GM19328 (cell line): ENCODE data around the gene MMADHC.

Experiments
- ATAC-seq: cut with Tn5 transposase; IDR thresholded peaks from one replicate; pipeline ENCODE4 v1.9.1; 2021; ENCODE audit warnings: mild to moderate bottlenecking, moderate library complexity; ENCODE audit not compliant: unreplicated experiment

MMADHC gene

GRCh38 chr2:149559341-149560068, 28.1 kb downstream of the MMADHC start:
- ATAC-seq: no peak

DNA sequence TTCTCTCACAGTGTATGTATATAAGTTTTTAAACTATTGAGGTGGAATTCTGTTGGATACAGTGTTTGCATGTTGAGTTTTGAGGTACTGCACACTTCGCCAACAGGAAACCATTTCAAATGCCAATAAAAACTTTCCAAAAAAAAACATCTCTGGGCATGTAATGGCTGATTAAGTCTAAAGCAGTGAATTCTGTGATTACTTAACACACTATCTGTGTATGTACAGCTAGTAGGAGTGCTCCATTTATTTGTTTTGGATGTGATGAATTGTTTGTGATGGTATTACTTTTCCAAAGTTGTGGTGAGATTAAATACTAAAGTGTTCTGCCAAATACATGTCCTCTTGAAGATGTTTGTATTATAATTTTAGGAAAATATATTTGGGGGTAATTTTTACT, 31.1 kb downstream of the MMADHC start:
- no peak for ATAC-seq

- ATAC-seq: no peak
Observed at GRCh38 chr2:149552830-149553229, 34.7 kb downstream of the MMADHC start.

GRCh38 chr2:149552226-149552625, 35.3 kb downstream of the MMADHC start:
- ATAC-seq: no peak

- ATAC-seq: no peak
Observed at GRCh38 chr2:149544692-149545091, 42.9 kb downstream of the MMADHC start.

GRCh38 chr2:149543845-149544244, 43.7 kb downstream of the MMADHC start:
- ATAC-seq: no peak

DNA sequence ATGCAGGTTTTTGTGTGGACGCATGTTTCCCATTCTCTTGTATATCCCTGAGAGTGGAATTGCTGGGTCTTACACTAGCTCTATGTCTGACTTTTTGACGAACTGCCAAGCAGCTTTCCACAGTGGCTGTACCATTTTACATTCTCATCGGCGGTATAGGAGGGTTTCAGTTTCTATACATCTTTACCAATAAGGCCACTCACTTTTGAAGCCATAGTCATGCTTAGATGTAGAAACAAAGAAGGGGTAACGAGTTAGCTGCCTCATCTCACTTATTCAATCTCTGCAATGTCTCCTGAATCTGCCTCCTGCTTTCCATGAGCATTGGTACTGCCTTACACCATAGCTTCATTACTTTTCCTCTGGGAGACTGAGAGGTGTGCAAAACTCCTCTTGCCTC, 47.4 kb downstream of the MMADHC start:
- no peak for ATAC-seq

DNA sequence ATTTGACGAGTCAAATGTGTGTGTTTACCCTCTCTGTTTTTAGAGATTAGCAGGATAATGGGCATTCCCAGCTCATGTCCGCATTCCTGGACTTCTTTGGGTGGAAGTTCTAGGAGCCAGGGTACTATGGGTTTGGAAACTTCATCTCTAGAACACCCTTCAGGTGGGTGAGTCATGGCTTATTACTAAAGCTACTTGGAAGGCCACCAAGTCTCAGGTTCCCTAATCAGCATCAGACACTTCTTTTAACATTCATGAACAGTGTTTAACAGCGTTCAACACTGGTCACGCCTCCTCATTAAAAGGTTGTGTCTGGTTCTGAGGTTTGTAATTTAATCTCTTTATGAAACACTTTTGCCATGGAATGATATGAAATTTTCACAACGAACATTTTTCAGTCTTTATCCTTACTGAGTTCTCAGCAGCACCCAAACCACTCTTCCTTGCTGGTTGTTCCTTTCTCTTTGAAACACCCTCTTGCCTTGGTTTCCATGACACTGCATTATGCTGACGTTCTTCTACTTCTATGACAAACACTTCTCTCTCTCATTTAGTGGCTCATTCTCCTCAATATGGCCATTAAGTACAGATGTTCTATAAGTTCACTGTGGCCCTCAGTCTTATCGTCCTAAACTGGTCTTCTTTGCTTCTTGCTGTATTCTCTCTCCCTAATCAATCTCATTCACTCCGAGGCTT, 49.3 kb downstream of the MMADHC start:
- no peak for ATAC-seq

- ATAC-seq: no peak
Observed at GRCh38 chr2:149537092-149537726, 50.4 kb downstream of the MMADHC start.

DNA sequence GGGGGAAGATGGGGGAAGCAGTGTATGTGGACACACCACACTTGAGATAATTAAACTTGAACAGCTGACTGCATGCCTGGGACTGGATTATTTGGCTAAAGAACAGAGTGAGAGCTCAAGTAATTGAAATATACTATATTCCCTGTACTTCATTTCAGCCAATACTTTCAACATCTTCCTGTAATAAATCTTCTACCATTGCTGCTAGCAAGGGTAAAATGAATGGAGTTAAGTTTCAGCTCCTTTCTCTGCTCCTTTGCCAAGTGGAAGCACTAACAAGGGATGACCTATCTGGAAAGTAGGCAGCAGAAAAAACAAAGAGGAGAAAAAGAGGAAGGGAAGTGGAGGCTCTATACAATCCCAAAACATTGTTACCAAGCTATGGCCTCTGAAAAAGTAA, 50.9 kb downstream of the MMADHC start:
- ATAC-seq: no peak

GRCh38 chr2:149534674-149535073, 52.9 kb downstream of the MMADHC start:
- no peak for ATAC-seq

DNA sequence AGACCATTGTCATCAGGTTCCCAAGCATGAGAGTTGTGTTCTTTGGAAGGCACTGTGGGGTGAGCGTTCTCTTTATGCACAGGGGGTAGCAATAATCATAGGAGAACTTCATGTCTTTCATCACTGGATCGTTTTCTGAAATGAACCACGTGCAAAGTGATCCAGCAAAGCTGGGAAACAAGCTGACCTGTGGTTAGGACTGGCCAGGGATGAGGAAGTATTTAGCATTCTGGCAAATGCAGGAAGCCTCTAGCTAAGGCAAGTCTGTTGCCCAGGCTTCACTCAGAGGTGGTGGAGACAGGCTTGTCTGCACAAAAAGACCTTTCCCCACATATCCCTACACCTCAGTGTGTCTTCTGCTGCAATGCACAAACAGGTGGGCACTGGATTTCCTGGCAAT, 58.6 kb downstream of the MMADHC start:
- ATAC-seq: no peak

- no peak for ATAC-seq
Observed at GRCh38 chr2:149527998-149528755, 59.4 kb downstream of the MMADHC start.

DNA sequence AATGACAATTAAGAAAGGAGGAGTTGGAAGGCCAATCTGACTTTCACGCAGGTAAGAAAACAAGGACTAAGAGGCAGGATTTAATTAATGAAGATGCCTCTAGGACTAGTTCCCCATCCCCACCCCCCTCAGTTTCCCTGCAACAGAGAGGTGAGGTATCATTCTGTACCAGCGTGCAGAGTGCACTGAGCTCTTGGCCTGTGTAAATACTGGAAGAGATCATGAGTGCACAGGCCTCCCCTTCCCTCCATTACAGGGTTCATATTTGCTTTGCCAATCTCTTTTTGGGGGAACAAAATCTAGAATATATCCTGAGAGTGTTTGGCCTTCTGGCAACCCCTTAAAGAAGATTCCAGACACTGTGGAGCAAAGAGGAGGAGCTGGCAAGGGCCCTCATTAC, 60.9 kb downstream of the MMADHC start:
- no peak for ATAC-seq

DNA sequence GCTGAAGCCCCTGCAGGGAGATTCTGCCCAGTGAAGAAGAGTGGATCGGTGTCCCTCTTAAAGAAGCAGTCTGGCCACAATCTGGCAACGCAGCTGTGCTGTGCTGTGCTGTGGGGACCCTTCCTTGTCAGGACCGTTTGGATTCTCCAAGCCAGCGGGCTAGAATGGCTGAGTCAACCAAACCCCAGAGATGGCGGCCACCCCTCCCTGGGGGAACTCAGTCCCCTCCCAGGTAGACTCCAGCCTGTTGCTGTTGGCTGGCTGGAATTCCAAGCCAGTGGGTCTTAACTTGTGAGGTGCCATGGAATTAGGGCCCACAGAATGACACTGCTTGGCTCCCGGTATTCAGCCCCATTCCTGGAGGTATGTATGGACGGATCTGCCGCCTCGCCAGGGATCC, 62.3 kb downstream of the MMADHC start:
- no peak for ATAC-seq
